Coronary artery (tissue), 2 donors: ENCODE measurements around the gene ATP6V1C2.

Experiments used
- DNase-seq: peaks from one replicate; pipeline ENCODE4 v3.0.0-alpha.2; 2017; ENCODE audit warnings: low spot score
- H3K27ac ChIP-seq, 2 donors: fragments of 200-600 bp; sonication (generic); one replicate each; pipeline ENCODE4 v1.5.1; 2016 to 2019
- H3K4me3 ChIP-seq: fragments of 200-600 bp; sonication (generic); 2 replicates; pipeline ENCODE4 v1.5.1; 2016; ENCODE audit warnings: mild to moderate bottlenecking, moderate library complexity
- TF ChIP-seq, protein P1 (sequence below): fragments of 200-600 bp; sonication (generic); IDR thresholded peaks from one replicate; pipeline ENCODE4 v1.5.1; 2019; ENCODE audit warnings: antibody characterized with exemption

The ATP6V1C2 gene

DNA sequence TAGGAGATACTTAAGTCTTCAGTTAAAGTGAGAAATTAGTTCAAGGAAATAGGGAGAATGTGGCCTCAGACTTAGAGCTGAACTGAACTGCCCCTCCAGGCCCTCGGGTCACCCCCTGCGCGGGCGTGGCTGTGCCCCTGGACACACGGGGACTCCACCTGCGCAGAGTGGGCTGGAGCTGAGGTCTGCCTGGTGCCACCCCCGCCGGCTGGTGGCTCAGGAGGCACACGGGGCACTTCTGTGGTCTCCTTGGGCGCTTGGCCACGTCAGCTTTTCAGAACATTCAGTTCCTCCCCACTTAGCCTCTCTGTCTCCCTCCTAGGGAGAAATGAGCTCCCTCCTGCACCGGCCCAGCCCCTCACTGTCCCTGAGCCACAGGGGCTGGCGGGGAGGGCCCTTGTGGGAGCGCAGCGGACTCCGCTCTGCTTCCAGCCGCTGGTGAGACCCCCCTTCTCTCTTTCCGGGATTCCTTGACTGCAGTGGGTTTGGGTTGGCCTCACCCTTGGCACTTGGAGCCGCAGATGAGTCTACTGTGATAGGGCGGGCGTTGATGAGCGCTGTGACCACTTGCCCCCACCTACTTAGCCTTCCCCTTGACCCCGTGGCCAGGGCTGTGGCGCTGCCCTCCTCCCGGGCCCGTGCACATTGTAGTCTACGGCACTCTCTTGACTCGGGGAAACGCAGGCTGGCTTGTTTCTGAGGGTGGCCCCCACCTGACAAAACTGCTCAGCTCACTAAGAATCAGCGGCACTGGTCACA is 109.4 kb downstream of the ATP6V1C2 start:
- no peak overlapping the region for H3K27ac ChIP-seq
- TF ChIP-seq, protein P1, sequence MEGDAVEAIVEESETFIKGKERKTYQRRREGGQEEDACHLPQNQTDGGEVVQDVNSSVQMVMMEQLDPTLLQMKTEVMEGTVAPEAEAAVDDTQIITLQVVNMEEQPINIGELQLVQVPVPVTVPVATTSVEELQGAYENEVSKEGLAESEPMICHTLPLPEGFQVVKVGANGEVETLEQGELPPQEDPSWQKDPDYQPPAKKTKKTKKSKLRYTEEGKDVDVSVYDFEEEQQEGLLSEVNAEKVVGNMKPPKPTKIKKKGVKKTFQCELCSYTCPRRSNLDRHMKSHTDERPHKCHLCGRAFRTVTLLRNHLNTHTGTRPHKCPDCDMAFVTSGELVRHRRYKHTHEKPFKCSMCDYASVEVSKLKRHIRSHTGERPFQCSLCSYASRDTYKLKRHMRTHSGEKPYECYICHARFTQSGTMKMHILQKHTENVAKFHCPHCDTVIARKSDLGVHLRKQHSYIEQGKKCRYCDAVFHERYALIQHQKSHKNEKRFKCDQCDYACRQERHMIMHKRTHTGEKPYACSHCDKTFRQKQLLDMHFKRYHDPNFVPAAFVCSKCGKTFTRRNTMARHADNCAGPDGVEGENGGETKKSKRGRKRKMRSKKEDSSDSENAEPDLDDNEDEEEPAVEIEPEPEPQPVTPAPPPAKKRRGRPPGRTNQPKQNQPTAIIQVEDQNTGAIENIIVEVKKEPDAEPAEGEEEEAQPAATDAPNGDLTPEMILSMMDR = no peak
- no peak overlapping the region for H3K4me3 ChIP-seq
- no peak for DNase-seq

GRCh38 chr2:10831400-10831985 is 110.1 kb downstream of the ATP6V1C2 start:
- TF ChIP-seq, protein P1 = no peak
- no peak for DNase-seq
- Histone ChIP-seq H3K4me3 (no peak overlapping the region), H3K27ac (no peak overlapping the region)

DNA sequence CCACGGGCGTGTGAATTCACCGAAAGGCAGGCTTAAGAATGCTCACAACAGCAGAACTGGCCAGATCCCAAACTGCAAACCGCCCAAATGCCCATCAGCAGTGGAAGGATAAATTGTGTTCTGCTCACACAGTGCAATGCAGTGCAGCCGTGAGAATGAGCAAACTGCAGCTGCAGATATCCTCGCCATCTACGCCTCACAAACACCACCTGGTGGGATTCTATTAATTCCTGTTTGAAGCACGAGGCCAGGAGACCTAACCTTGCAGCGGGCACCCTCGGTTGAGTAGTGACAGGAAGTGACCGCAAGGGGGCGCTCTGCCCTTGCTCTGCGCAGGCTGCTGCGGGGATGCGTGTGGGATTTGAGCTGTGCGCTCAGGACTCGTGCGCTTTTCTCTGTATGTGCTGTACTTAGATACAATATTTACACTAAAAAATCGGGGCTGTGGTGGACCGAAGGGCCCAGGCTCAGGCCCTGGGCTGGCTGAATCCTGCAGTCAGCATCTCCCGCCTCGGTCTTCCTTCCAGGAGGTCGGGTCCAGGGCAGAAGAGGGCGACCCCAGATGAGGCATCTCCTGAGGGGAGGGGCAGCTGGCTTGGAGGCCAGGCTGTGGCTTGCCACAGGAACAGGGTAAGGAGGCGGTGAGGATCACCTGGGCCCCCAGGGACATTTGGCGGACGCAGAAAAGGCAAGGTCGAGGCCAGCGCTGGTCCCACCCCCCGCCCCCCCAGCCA is 110.9 kb downstream of the ATP6V1C2 start:
- Histone ChIP-seq H3K27ac (no peak overlapping the region), H3K4me3 (no peak overlapping the region)
- TF ChIP-seq, protein P1 = peak; percentile 88
- no peak for DNase-seq

DNA sequence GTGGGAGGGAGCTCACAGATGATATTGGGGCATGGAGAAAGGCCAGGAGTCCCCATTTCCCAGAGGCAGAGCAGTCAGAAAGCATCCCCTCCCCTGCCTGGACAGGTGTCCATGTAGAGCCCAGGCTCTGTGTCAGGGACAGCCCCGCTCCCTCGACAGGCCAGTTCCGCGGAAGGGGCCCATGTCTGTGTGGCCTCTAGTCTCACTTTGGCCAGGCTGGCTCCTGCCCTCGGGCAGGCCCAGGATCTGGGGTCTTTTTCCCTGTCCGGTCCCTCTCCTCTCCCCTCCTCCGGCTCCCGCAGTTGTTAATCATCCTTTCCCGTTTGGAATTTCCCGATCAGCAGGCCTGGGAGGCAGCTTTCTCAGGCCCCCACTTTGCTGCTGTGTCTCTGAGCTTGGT is 111.6 kb downstream of the ATP6V1C2 start:
- TF ChIP-seq, protein P1 = no peak
- H3K4me3 ChIP-seq = no peak overlapping the region
- H3K27ac ChIP-seq = no peak overlapping the region
- DNase-seq = no peak

DNA sequence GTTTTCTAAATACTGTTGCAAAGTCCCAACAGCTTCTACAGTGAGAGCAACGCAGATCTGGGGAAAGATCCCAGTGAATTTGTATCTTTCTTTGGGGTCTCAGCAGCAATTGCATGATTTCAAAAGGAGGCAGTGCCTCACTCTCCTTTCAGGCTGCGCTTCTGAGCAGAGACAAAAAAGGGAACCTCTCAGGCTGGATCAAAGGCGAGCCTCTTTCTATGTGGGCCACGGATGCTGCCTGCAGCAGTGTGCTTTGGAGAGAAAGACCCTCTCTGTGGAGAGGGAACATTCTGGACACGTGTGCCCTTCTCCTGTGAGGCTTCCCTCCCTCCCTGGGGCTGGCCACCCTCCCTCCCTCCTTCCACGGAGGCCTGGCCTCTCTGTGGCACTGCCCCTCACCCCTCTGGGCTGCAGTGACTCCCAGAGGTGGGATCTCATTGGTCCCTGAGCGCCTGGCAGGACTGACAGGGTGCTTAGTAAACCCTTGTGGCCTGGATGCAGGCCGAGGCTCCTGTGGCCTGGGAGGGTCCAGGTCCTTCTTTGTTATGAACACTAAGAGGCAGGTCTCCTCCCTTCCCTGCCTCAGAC is 112.7 kb downstream of the ATP6V1C2 start:
- no peak overlapping the region for H3K4me3 ChIP-seq
- no peak for DNase-seq
- TF ChIP-seq, protein P1 = no peak
- H3K27ac ChIP-seq = no peak overlapping the region
